ENCODE measurements around the gene PNPLA1.

Gene PNPLA1

GRCh38 chr6:36319821-36320220 lies 50.0 kb downstream of the PNPLA1 start:
- Histone ChIP-seq H3K36me3 (ENCODE audit: control insufficient read depth, insufficient read depth, low read length) (no peaks in the 10 kb centered on the region), H3K4ac (ENCODE audit: low read depth, low read length) (no peak overlapping the region), H3K18ac (ENCODE audit: low read length) (no peak overlapping the region), H3K4me1 (ENCODE audit: control insufficient read depth, low read depth, low read length) (peaks cover 2% of the 10 kb centered on the region), H3K9ac (ENCODE audit: low read length) (no peak overlapping the region), H2BK5ac (ENCODE audit: low read length) (no peak overlapping the region), H3K27me3 (ENCODE audit: insufficient read depth, low read length, poor library complexity) (no peaks in the 10 kb centered on the region), H3K56ac (ENCODE audit: low read length) (no peak overlapping the region), H3K4me3 (ENCODE audit: low read length) (no peak overlapping the region), H2AK5ac (ENCODE audit: low read length) (no peak overlapping the region), H4K5ac (ENCODE audit: low read length) (no peak overlapping the region), H3K23ac (ENCODE audit: low read length) (no peak overlapping the region), H2BK15ac (replicated peaks; ENCODE audit: low read depth) (no peak overlapping the region), H3K79me2 (ENCODE audit: control insufficient read depth, insufficient read depth, low read length) (no peaks in the 10 kb centered on the region), H4K8ac (ENCODE audit: low read depth, low read length) (no peak overlapping the region), H3K4me2 (ENCODE audit: low read length) (no peak overlapping the region), H2BK120ac (ENCODE audit: low read depth, low read length) (no peak overlapping the region), H3K79me1 (ENCODE audit: low read length) (no peaks in the 10 kb centered on the region), H3K27ac (ENCODE audit: low read depth, low read length) (no peak overlapping the region)
- no CpG with 5 or more reads among the region's 2 CpGs for WGBS (ENCODE audit: extremely low coverage, insufficient coverage, low lambda C conversion rate)
- DNase-seq = no peak

DNA sequence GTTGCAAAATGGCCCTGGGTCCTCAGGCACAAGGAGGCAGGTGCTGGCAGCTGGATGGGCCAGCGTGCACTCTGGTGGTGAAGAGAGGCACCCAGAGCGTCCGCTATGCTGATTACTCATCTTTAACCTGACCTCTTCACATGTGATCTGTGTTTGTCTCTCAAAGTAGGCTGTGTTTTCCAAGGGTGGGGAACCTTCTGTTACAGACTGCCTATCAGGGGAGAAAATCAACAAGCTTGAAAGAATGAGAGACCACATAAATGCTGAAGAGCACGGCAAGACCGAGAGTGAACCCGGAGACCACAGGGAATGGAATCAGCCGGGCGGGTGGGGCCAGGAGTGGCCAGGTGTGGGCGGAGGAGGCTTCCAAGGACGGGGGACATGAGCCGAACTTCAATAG lies 50.6 kb downstream of the PNPLA1 start:
- DNase-seq = no peak
- Histone ChIP-seq H3K27me3 (ENCODE audit: insufficient read depth, low read length, poor library complexity) (no peaks in the 10 kb centered on the region), H3K4me3 (ENCODE audit: low read length) (no peak overlapping the region), H3K79me2 (ENCODE audit: control insufficient read depth, insufficient read depth, low read length) (no peaks in the 10 kb centered on the region), H3K4me1 (ENCODE audit: control insufficient read depth, low read depth, low read length) (peaks cover 2% of the 10 kb centered on the region), H2BK15ac (replicated peaks; ENCODE audit: low read depth) (no peak overlapping the region), H2AK5ac (ENCODE audit: low read length) (no peak overlapping the region), H3K18ac (ENCODE audit: low read length) (no peak overlapping the region), H3K4ac (ENCODE audit: low read depth, low read length) (no peak overlapping the region), H4K8ac (ENCODE audit: low read depth, low read length) (no peak overlapping the region), H3K9ac (ENCODE audit: low read length) (no peak overlapping the region), H3K4me2 (ENCODE audit: low read length) (no peak overlapping the region), H3K56ac (ENCODE audit: low read length) (no peak overlapping the region), H3K27ac (ENCODE audit: low read depth, low read length) (no peak overlapping the region), H3K79me1 (ENCODE audit: low read length) (no peaks in the 10 kb centered on the region), H4K5ac (ENCODE audit: low read length) (no peak overlapping the region), H3K23ac (ENCODE audit: low read length) (no peak overlapping the region), H2BK5ac (ENCODE audit: low read length) (no peak overlapping the region), H2BK120ac (ENCODE audit: low read depth, low read length) (no peak overlapping the region), H3K36me3 (ENCODE audit: control insufficient read depth, insufficient read depth, low read length) (no peaks in the 10 kb centered on the region)
- WGBS (ENCODE audit: extremely low coverage, insufficient coverage, low lambda C conversion rate) = no CpG with 5 or more reads among the region's 11 CpGs

DNA sequence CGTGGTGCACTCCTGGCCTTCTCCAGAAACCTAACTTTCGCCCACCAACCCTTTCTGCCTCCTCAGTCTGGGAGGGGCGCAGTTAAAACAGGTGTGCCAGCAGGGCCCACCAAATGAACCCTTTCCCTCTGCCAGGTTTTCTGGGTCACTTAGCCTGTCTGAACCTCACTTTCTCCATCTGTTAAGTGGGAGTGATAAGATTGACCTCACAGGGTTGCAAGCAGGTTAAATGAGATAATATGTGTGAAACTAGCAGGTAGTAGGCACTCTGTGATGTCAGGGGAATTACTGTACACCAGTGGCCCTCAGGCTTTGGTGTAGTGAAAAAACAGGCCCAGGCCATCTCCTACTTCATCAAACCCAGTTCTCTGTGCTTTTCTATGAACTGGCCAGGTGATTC lies 52.7 kb downstream of the PNPLA1 start:
- no peak overlapping the region for H3K56ac ChIP-seq (ENCODE audit: low read length)
- no peak overlapping the region for H3K4ac ChIP-seq (ENCODE audit: low read depth, low read length)
- no CpG with 5 or more reads among the region's 3 CpGs for WGBS (ENCODE audit: extremely low coverage, insufficient coverage, low lambda C conversion rate)
- peaks cover 2% of the 10 kb centered on the region for H3K4me1 ChIP-seq (ENCODE audit: control insufficient read depth, low read depth, low read length)
- H4K5ac ChIP-seq (ENCODE audit: low read length) = no peak overlapping the region
- H2BK5ac ChIP-seq (ENCODE audit: low read length) = no peak overlapping the region
- no peak for DNase-seq
- H3K36me3 ChIP-seq (ENCODE audit: control insufficient read depth, insufficient read depth, low read length) = no peaks in the 10 kb centered on the region
- H3K79me2 ChIP-seq (ENCODE audit: control insufficient read depth, insufficient read depth, low read length) = no peaks in the 10 kb centered on the region
- no peak overlapping the region for H2AK5ac ChIP-seq (ENCODE audit: low read length)
- no peaks in the 10 kb centered on the region for H3K79me1 ChIP-seq (ENCODE audit: low read length)
- no peak overlapping the region for H2BK15ac ChIP-seq (replicated peaks; ENCODE audit: low read depth)
- no peak overlapping the region for H4K8ac ChIP-seq (ENCODE audit: low read depth, low read length)
- no peak overlapping the region for H3K23ac ChIP-seq (ENCODE audit: low read length)
- H3K4me3 ChIP-seq (ENCODE audit: low read length) = no peak overlapping the region
- no peak overlapping the region for H2BK120ac ChIP-seq (ENCODE audit: low read depth, low read length)
- H3K27ac ChIP-seq (ENCODE audit: low read depth, low read length) = no peak overlapping the region
- H3K9ac ChIP-seq (ENCODE audit: low read length) = no peak overlapping the region
- H3K27me3 ChIP-seq (ENCODE audit: insufficient read depth, low read length, poor library complexity) = no peaks in the 10 kb centered on the region
- H3K18ac ChIP-seq (ENCODE audit: low read length) = no peak overlapping the region
- H3K4me2 ChIP-seq (ENCODE audit: low read length) = no peak overlapping the region

DNA sequence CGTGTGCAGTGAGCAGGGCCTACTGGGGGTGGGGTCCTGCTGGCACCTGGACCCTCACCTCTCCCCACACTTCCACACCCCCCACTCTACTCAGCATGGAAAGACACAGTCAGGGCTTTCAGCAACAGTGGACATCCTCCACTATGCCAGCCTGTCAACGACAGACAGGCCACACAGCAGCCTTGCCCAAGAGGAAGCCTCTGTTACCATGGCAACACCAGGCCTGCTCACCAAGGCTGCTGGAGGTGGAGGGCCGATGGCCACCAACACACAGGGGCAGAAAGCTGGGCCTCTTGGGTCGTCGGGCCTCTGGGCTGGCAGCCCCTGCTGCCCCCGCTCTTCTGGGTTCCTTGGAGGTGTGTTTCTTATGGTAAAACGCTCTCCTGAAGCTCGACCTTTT lies 53.2 kb downstream of the PNPLA1 start:
- no peak overlapping the region for H2BK5ac ChIP-seq (ENCODE audit: low read length)
- peaks cover 2% of the 10 kb centered on the region for H3K4me1 ChIP-seq (ENCODE audit: control insufficient read depth, low read depth, low read length)
- H3K56ac ChIP-seq (ENCODE audit: low read length) = no peak overlapping the region
- H3K36me3 ChIP-seq (ENCODE audit: control insufficient read depth, insufficient read depth, low read length) = no peaks in the 10 kb centered on the region
- no peak overlapping the region for H2BK15ac ChIP-seq (replicated peaks; ENCODE audit: low read depth)
- peak; percentile 53 for DNase-seq
- H2AK5ac ChIP-seq (ENCODE audit: low read length) = no peak overlapping the region
- H3K9ac ChIP-seq (ENCODE audit: low read length) = no peak overlapping the region
- no CpG with 5 or more reads among the region's 8 CpGs for WGBS (ENCODE audit: extremely low coverage, insufficient coverage, low lambda C conversion rate)
- no peak overlapping the region for H3K4me3 ChIP-seq (ENCODE audit: low read length)
- H2BK120ac ChIP-seq (ENCODE audit: low read depth, low read length) = no peak overlapping the region
- no peak overlapping the region for H3K27ac ChIP-seq (ENCODE audit: low read depth, low read length)
- H4K5ac ChIP-seq (ENCODE audit: low read length) = no peak overlapping the region
- H3K18ac ChIP-seq (ENCODE audit: low read length) = no peak overlapping the region
- no peak overlapping the region for H3K23ac ChIP-seq (ENCODE audit: low read length)
- H4K8ac ChIP-seq (ENCODE audit: low read depth, low read length) = no peak overlapping the region
- H3K4me2 ChIP-seq (ENCODE audit: low read length) = no peak overlapping the region
- H3K4ac ChIP-seq (ENCODE audit: low read depth, low read length) = no peak overlapping the region
- H3K79me2 ChIP-seq (ENCODE audit: control insufficient read depth, insufficient read depth, low read length) = no peaks in the 10 kb centered on the region
- H3K27me3 ChIP-seq (ENCODE audit: insufficient read depth, low read length, poor library complexity) = no peaks in the 10 kb centered on the region
- H3K79me1 ChIP-seq (ENCODE audit: low read length) = no peaks in the 10 kb centered on the region

- H3K79me2 ChIP-seq (ENCODE audit: control insufficient read depth, insufficient read depth, low read length) = no peaks in the 10 kb centered on the region
- no peak overlapping the region for H3K23ac ChIP-seq (ENCODE audit: low read length)
- no peak overlapping the region for H3K27ac ChIP-seq (ENCODE audit: low read depth, low read length)
- no peak overlapping the region for H4K5ac ChIP-seq (ENCODE audit: low read length)
- H3K4ac ChIP-seq (ENCODE audit: low read depth, low read length) = no peak overlapping the region
- no peak overlapping the region for H3K4me3 ChIP-seq (ENCODE audit: low read length)
- H2BK15ac ChIP-seq (replicated peaks; ENCODE audit: low read depth) = no peak overlapping the region
- H2BK5ac ChIP-seq (ENCODE audit: low read length) = no peak overlapping the region
- no CpG with 5 or more reads among the region's 6 CpGs for WGBS (ENCODE audit: extremely low coverage, insufficient coverage, low lambda C conversion rate)
- no peaks in the 10 kb centered on the region for H3K27me3 ChIP-seq (ENCODE audit: insufficient read depth, low read length, poor library complexity)
- no peaks in the 10 kb centered on the region for H3K36me3 ChIP-seq (ENCODE audit: control insufficient read depth, insufficient read depth, low read length)
- DNase-seq = no peak
- H3K56ac ChIP-seq (ENCODE audit: low read length) = no peak overlapping the region
- H2BK120ac ChIP-seq (ENCODE audit: low read depth, low read length) = no peak overlapping the region
- H3K9ac ChIP-seq (ENCODE audit: low read length) = no peak overlapping the region
- H3K79me1 ChIP-seq (ENCODE audit: low read length) = no peaks in the 10 kb centered on the region
- H3K4me2 ChIP-seq (ENCODE audit: low read length) = no peak overlapping the region
- no peak overlapping the region for H3K18ac ChIP-seq (ENCODE audit: low read length)
- peaks cover 2% of the 10 kb centered on the region for H3K4me1 ChIP-seq (ENCODE audit: control insufficient read depth, low read depth, low read length)
- H2AK5ac ChIP-seq (ENCODE audit: low read length) = no peak overlapping the region
- H4K8ac ChIP-seq (ENCODE audit: low read depth, low read length) = no peak overlapping the region
Observed at GRCh38 chr6:36324191-36324590, 54.3 kb downstream of the PNPLA1 start.

- H2AK5ac ChIP-seq (ENCODE audit: low read length) = no peak overlapping the region
- H3K4ac ChIP-seq (ENCODE audit: low read depth, low read length) = no peak overlapping the region
- H3K9ac ChIP-seq (ENCODE audit: low read length) = no peak overlapping the region
- no peaks in the 10 kb centered on the region for H3K27me3 ChIP-seq (ENCODE audit: insufficient read depth, low read length, poor library complexity)
- no CpG with 5 or more reads among the region's 4 CpGs for WGBS (ENCODE audit: extremely low coverage, insufficient coverage, low lambda C conversion rate)
- no peak overlapping the region for H3K27ac ChIP-seq (ENCODE audit: low read depth, low read length)
- no peak overlapping the region for H3K23ac ChIP-seq (ENCODE audit: low read length)
- no peak overlapping the region for H2BK5ac ChIP-seq (ENCODE audit: low read length)
- H2BK120ac ChIP-seq (ENCODE audit: low read depth, low read length) = no peak overlapping the region
- H3K18ac ChIP-seq (ENCODE audit: low read length) = no peak overlapping the region
- no peaks in the 10 kb centered on the region for H3K79me2 ChIP-seq (ENCODE audit: control insufficient read depth, insufficient read depth, low read length)
- no peaks in the 10 kb centered on the region for H3K79me1 ChIP-seq (ENCODE audit: low read length)
- DNase-seq = no peak
- H4K5ac ChIP-seq (ENCODE audit: low read length) = no peak overlapping the region
- H3K4me2 ChIP-seq (ENCODE audit: low read length) = no peak overlapping the region
- no peak overlapping the region for H3K4me3 ChIP-seq (ENCODE audit: low read length)
- no peak overlapping the region for H2BK15ac ChIP-seq (replicated peaks; ENCODE audit: low read depth)
- no peaks in the 10 kb centered on the region for H3K36me3 ChIP-seq (ENCODE audit: control insufficient read depth, insufficient read depth, low read length)
- no peak overlapping the region for H4K8ac ChIP-seq (ENCODE audit: low read depth, low read length)
- H3K4me1 ChIP-seq (ENCODE audit: control insufficient read depth, low read depth, low read length) = no peaks in the 10 kb centered on the region
- H3K56ac ChIP-seq (ENCODE audit: low read length) = no peak overlapping the region
Observed at GRCh38 chr6:36324715-36325114, 54.9 kb downstream of the PNPLA1 start.

Measured in mesendoderm (in vitro differentiated cells).